GM19328 (cell line): ENCODE results near the gene KCP.
"Not testable (repeated sequence)": the region's sequence is repeated elsewhere in the genome, so short reads cannot be mapped to it uniquely, and the experiment has no call there.

Experiments used
- ATAC-seq: cut with Tn5 transposase; IDR thresholded peaks from one replicate; pipeline ENCODE4 v1.9.1; 2021; ENCODE audit warnings: mild to moderate bottlenecking, moderate library complexity; ENCODE audit not compliant: unreplicated experiment

KCP gene

GRCh38 chr7:128910569-128910945 is at the start of gene KCP:
KCP (minus strand) TSS chr7:128910709; CDS start chr7:128910676, 33 bp downstream.
- ATAC-seq, result no peak

DNA sequence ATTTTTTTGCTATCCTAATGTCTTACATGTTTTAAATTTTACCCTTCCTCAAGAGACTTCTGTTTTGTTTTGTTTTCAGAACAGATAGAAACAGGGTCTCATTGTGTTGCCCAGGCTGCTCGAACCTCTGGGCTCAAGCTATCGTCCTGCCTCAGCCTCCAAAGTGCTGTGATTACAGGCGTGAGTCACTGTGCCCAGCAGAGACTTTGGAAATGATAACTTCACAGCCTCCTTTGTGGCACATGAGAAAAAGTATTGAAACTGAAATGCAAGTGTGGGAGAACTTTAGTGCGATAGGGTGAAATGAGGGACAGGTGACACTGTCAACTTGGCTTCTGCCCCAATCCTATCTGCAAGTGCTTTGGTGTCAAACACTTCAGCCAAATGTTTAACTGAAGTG is 48.8 kb upstream of the KCP start:
- ATAC-seq, result no peak

GRCh38 chr7:128955981-128956380 is 45.5 kb upstream of the KCP start:
- no peak for ATAC-seq

DNA sequence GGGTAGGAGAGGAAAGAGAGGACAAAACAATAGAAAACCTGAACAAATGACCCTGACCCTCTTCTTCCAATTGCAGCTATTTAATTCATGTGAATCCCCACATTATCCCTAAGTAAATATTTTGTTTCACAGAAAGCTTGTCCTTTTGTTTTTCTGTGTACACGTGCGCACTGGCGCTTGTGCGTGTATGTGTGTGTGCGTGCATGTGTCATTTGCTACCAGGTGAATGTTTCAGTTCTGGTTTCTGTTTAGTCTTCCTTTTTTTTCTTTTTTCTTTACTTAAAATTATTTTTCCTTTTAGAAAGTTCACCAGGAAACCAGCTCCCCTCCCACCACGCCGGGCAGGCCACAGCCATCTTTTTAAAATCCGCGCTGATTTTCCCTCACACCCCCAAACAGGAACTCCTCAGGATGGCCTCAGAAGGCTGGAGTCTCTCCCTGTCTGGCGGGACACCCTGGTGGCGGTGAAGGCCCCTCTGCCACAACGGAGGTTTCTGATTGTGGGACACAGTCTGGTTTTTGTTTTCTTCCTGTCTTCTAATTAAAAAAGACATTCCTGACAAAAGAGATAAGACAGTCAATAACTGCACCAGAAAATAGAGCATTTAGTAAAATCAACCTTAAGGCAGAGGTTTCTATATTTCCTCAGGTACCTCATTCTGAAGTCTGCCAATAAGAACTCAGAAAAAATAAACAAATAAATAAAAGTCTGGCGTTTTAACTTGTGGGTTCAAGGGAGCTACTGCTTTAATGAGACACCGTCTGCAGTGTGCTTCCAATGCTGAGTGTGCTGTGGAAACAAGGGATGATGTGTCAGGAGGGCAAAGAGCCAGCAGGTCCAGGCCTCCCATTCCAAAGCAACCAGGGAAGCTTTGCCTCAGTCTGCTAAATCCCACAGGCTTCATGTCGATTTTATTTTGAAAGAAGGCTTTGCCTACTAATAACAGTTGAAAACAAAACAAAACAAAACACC is 44.6 kb upstream of the KCP start:
- ATAC-seq, result peak; percentile 58

DNA sequence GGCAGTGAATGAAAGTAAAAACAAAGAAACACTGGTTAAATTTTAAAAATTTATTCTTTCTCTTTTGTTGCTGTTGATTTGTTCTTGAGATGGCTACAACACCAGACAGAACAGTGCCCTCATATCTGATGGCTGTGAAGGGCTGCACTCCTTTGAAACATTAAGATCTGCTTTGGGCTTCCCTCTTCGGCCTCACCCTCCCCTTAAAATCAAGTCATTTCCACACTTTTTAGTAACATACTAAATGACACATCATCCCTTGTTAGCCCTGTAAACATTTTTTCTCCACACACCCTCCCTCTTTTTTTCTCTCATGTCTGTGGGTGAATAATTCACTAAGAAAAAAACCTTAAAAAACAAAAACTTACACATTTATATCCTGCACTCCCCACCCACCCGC is 43.6 kb upstream of the KCP start:
- ATAC-seq, result no peak

DNA sequence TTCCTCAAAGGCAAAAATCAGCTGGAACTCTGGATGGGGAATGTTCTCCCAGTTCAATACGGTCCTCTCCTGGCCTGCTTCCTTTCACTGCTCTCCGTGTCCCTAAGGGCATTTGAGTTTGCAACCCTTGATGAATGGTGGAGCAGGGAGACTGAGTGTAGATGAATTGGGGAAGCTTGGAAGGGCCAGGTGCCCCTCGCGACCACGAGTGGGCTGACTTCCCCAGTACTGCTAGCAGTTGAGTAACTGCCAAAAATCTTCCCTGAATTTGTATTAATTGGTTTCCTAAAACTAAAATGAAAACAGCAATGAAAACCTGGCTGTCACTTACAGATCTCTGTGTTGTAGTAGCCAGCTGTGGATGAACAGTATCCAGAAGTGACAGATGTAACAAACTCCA is 40.8 kb upstream of the KCP start:
- no peak for ATAC-seq

DNA sequence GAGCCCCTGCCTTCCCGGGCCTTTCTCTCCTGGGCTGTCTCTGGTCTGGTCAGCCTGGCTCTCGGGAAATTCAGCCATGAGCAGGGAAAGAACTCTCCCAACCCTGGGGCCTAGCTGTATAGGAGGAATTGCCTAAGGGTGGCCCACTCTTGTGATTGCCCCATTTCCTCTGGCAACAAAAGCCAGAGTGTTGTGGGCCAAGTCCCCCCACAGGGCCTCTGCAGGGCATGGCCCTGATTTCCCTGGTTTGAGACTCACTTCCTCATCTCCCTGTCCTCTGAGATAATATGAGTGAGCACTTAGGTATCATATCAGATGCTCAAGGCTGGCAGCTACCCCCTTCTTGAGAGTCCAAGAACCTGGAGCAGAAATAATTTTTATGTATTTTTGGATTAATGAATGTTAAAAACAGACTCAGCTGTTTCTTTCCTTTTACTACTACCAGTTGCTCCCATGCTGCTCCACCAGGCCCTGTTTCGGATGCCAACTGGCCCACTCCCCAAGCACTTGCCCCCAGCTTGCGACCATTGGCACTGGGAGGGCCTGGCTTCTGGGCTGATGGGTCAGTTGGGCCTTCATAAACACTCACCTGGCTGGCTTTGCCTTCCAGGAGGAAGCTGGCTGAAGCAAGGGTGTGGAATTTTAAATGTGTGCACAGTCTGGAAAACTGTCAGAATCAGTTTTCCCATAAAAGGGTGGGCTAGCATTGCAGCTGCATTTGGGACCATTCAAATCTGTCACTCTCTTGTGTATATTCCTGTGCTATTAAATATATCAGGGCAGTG is 38.7 kb upstream of the KCP start:
- no peak for ATAC-seq

DNA sequence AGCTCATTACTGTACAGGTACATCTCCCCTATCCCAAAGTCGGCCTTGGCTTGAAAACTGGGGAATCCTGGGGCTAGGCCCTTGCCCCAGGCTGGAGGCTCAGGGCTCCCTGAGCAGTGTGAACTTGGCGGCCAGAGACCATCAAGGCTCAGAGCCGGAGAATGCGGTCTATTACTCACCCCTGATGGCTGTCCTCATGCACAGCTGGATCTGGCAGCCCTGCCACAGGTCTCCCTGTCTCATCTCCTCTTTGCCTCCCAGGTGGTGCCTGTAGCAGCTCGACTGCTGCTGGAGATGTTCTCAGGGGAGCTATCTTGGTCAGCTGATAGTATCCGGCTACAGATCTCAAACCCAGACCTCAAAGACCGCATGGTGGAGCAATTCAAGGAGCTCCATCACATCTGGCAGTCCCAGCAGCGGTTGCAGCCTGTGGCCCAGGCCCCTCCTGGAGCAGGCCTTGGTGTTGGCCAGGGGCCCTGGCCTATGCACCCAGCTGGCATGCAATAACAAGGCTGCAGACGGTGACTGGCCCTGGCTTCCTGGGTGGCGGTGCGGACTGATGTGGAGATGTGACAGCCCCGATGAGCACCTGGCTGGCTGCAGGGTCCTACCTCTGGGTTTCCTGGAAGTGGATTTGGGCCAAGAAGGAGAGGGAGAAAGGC is 37.9 kb upstream of the KCP start:
- no peak for ATAC-seq

GRCh38 chr7:128947854-128948253 is 37.3 kb upstream of the KCP start:
- no peak for ATAC-seq

- ATAC-seq, result no peak
Observed at GRCh38 chr7:128946936-128947830, 36.7 kb upstream of the KCP start.

DNA sequence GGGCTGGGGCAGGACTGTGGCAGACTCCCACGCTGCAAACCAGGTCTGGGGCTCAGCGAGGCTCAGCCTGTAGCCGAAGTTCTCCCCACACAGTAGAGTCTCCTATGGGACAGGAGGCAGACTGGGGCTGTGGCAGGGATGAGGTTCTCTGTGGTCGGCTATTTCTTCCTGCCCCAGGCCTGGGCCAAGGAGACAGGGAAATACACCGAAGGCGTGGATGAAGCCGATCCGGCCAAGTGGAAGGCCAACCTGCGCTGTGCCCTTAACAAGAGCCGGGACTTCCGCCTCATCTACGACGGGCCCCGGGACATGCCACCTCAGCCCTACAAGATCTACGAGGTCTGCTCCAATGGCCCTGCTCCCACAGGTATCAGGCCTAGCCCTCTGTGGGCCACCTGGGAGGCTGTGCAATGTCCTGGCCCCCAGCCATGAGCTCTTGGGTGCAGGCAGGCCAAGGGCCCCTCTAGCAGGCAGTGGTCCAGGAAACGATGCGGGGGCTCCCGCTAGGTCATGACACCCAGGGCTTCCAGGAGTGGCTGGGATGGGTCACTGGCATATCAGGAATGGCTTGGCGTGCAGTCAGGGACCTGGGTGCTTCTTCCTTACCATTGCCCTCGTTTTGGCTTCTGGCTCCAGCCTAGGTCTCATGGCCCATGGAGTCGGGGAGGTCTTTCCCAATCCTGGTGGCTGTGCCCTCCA is 35.3 kb upstream of the KCP start:
- no peak for ATAC-seq

DNA sequence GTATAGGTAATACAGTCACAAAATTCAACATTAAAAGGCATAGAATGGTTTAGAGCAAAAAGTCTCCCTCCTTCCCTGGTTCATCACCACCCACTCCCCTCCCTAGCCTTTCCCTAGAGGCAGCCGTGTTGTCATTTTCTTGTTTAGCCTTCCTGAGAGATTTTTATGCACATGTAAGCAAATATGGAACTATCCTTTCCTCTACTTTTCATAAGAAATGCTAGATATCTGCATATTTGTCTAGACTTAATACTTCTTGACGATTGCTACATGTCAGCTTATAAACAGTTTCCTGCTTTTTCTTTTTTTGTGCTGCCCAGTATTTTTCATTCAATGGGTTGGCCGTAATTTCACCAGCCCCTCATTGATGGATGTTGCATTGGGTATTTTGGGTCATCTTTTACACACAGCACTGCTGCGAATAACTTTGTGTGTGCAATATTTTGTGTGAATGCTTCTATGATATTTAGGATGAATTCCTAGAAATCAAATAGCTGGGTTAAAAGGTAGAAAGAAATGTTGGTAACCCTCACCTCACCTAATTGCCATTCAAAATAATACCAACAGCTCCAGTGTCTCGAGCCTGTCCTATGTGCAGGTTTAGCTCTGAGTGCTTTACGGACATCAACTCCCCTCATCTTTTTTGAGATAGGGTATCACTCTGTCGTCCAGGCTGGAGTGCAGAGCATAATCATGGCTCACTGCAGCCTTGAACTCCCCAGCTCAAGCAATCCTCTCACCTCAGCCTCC is 34.2 kb upstream of the KCP start:
- ATAC-seq, result no peak

GRCh38 chr7:128943251-128943650 is 32.7 kb upstream of the KCP start:
- not testable (repeated sequence) for ATAC-seq

- no peak for ATAC-seq
Observed at GRCh38 chr7:128941946-128942526, 31.5 kb upstream of the KCP start.

DNA sequence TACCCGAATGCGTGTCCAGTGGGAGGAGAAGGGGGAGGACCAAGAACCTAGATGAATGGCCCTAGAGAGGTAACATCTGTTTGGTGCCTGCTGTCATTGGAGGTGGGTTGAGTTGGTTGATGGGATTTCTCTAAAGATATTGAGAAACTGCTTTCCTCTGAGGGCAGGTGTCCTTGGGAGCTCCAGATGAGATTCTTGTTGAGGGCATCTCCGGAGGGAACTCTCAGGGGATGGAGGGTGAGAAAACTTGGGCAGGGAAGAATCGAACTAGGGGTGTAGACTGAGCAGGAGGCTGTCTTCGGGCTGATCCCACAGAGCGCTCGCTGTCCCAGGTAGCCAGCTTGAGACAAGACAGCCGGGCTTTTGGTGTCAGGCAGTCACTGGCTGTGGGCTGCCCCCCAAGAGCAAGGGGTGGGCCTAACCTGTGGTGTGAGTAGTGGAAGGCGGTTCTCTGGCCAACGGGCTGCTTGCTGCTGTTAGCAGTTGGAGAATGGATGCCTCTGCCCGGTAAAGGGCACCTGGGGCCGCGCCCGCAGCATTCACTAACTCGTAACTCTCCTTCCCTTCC is 30.9 kb upstream of the KCP start:
- ATAC-seq, result no peak

GRCh38 chr7:128940494-128941322 is 30.2 kb upstream of the KCP start:
- ATAC-seq, result peak; percentile 46

GRCh38 chr7:128939861-128940410 is 29.4 kb upstream of the KCP start:
- ATAC-seq, result peak; percentile 22
